ENCODE data around the gene FAM216B.
"Not testable (repeated sequence)": the region's sequence is repeated elsewhere in the genome, so short reads cannot be mapped to it uniquely, and the experiment has no call there.

Gene FAM216B

GRCh38 chr13:42781352-42781751 lies at the start of gene FAM216B:
FAM216B (plus strand) TSS chr13:42781584; CDS start chr13:42784068, 2,484 bp downstream.
- DNase-seq = no peak

GRCh38 chr13:42732073-42732472 lies 49.3 kb upstream of the FAM216B start:
- DNase-seq = no peak

GRCh38 chr13:42733046-42733445 lies 48.3 kb upstream of the FAM216B start:
- no peak for DNase-seq

GRCh38 chr13:42735010-42735409 lies 46.4 kb upstream of the FAM216B start:
- DNase-seq = no peak

- DNase-seq = no peak
Measured at GRCh38 chr13:42740753-42741152, 40.6 kb upstream of the FAM216B start.

GRCh38 chr13:42741914-42742313 lies 39.5 kb upstream of the FAM216B start:
- DNase-seq = no peak

GRCh38 chr13:42745655-42746054 lies 35.7 kb upstream of the FAM216B start:
- DNase-seq = no peak

GRCh38 chr13:42746866-42747265 lies 34.5 kb upstream of the FAM216B start:
- DNase-seq = no peak

GRCh38 chr13:42747399-42747873 lies 33.9 kb upstream of the FAM216B start:
- DNase-seq = no peak

- no peak for DNase-seq
Measured at GRCh38 chr13:42750794-42751193, 30.6 kb upstream of the FAM216B start.

GRCh38 chr13:42751693-42752092 lies 29.7 kb upstream of the FAM216B start:
- DNase-seq = no peak

GRCh38 chr13:42752731-42753130 lies 28.7 kb upstream of the FAM216B start:
- DNase-seq = no peak

GRCh38 chr13:42753697-42754096 lies 27.7 kb upstream of the FAM216B start:
- peak; percentile 30 for DNase-seq

- DNase-seq = no peak
Measured at GRCh38 chr13:42754801-42755510, 26.4 kb upstream of the FAM216B start.

GRCh38 chr13:42757678-42758420 lies 23.5 kb upstream of the FAM216B start:
- no peak for DNase-seq

GRCh38 chr13:42758515-42758914 lies 22.9 kb upstream of the FAM216B start:
- no peak for DNase-seq

GRCh38 chr13:42760951-42761350 lies 20.4 kb upstream of the FAM216B start:
- peak; percentile 63 for DNase-seq

GRCh38 chr13:42762251-42762650 lies 19.1 kb upstream of the FAM216B start:
- DNase-seq = no peak

- DNase-seq = no peak
Measured at GRCh38 chr13:42762917-42763316, 18.5 kb upstream of the FAM216B start.

- DNase-seq = no peak
Measured at GRCh38 chr13:42766016-42766415, 15.4 kb upstream of the FAM216B start.

GRCh38 chr13:42769650-42770049 lies 11.7 kb upstream of the FAM216B start:
- no peak for DNase-seq

- DNase-seq = not testable (repeated sequence)
Measured at GRCh38 chr13:42776558-42776957, 4.8 kb upstream of the FAM216B start.

- DNase-seq = no peak
Measured at GRCh38 chr13:42777467-42777866, 3.9 kb upstream of the FAM216B start.

- no peak for DNase-seq
Measured at GRCh38 chr13:42780044-42780443, 1.3 kb upstream of the FAM216B start.

Data from right hindlimb (tissue), 1 donor.